GM19099 (cell line): ENCODE data around the gene PJA2.

ENCODE experiments used
- POLR2A ChIP-seq: IDR thresholded peaks from 3 replicates; pipeline ENCODE4 v1.6.1; 2011; ENCODE audit warnings: low read depth; ENCODE audit not compliant: insufficient read length; ENCODE audit errors: extremely low read depth

The PJA2 gene

DNA sequence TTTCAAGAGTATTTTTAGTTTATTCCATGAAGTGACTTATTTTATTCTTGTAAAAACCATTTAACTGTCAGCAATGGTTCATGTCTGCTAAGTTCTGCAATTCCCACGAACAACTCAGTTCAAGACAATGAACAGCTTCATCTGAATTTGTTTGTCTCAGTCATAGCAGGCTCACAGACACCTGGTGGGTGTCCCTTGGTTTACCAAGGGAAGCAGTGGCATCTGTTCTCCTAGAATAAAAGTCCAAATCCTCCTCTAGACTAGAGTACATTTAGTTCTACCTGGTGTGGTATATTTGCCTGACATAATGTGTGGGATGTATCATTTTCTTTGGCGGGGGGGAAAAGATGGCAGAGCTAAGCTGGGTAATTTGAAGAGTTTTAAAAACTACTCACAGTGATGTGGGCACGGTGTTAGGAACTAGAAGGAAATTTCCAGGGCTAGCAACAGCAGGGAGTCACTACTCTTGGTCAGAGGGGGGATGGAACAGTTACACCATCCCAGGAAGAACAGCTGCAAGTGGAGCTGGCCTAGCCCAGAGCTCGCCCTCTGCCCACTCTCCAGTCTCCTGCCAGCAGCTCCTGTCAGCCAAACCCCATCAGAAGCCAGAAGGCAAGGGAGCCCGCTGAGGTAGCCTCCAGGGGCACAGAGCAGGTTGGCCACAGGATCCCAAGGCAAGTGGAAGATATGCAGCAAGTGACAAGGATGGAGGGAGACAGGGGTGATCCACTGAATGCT is 100.3 kb downstream of the PJA2 start:
- TF ChIP-seq POLR2A, result no peak

DNA sequence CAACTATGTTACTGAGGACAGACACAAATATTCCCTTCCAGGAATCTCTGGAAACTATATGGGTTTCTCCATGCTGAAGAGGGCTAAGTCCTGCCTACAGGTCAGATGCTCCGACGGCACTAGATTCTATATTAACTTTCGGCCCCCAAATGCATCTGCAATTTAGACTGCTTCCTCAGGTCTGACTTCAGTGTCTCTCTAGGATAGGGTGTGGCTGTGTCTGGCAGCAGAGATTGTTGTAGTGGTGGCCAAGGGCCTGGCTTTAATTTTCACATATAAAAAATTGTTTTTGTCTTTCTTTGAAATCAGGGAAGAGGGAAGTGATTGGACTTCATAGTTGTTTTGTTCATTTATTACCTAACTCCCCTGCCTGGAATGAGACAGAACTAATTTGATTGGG is 101.8 kb downstream of the PJA2 start:
- TF ChIP-seq POLR2A, result no peak

DNA sequence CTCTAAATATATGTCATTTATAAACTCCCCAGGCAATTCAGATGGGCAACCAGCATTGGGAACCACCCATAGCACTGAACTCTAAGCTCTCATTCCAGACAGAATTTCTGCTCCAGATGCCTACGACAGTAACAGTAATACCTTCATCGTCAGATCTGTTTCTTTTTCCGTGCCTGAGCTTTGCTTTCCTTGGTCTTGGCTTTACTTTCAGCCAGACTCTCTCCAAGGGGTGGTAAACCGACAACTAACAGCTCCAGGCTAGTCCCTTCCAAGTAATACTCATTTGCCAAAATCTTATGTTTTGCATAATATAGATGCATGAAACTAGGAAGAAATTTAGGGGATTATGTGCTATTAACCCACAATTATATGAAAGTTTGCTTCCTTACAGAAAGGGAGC is 102.3 kb downstream of the PJA2 start:
- TF ChIP-seq POLR2A, result no peak

DNA sequence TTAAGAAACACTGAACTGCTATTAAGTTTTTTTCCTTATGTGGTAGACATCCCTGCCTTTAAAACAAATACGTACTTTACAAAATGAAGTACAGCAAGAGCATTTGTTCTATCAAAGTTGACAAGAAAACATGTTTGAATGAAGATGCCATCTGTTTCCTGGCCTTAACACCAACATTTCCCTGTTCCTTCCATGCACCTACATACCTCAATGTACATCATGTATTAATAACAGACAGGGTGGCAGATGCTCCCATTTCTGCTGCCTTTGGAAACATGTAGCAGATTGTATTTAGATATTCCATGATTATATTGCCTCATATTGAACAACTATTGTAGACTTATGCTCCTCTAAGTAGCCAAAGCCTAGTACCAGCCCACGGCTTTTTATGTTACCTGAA is 104.4 kb downstream of the PJA2 start:
- TF ChIP-seq POLR2A, result no peak

DNA sequence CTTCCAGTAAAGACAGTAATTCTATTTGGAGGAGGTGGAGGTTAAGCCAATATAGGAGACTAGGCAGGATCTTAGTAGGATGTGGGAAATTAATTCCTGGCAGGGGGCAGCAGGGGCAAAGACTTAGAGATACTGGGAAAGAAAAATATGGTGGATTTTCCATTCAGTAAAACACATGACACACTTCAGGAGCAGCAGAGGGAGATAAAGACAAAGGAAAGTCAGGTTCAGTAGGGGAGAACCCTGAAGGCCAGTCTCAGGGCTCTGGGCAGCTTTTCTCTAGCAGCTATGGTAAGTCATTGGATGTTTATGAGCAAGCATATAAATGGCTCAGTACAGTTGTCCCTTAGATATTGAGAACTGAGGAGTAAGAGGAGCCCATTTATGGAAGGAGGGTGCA is 105.5 kb downstream of the PJA2 start:
- no peak for TF ChIP-seq POLR2A

DNA sequence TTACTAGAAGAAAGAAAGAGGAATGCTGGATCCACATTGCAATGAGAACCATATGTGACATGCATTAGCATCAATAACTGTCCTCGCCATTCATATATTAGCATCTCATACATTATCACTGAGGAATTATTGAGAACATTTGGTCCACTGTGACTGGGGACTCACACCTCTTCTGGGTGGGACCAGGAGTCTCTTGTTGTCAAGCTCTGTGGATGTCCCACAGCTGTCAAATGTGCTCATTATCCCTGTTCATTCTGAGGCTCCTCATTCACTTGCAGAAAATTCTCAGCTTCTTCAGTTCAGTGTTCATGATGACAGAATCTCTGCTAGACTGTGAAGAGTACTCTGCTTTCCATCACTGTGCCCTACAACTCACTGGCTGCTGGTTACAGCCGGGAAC is 109.4 kb downstream of the PJA2 start:
- no peak for TF ChIP-seq POLR2A

DNA sequence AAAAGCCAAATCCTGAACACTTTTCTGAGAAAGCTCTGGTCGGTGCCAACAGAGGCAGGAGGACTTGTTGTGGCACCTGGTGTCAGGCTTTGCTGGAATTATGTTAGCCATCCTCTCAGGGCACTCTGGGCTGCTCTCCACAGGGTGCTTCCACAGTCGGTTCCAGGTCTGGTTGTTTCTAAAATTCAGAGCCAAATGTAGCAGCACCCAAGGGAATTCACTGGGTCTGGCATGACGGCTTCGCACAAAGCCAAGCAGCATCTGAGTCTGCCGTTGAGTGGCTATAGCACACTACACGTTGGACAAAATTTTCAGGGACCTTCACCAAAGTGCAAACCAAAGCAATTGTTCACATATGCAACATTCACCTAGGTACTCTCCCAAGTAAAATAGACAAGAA is 110.2 kb downstream of the PJA2 start:
- no peak for TF ChIP-seq POLR2A

DNA sequence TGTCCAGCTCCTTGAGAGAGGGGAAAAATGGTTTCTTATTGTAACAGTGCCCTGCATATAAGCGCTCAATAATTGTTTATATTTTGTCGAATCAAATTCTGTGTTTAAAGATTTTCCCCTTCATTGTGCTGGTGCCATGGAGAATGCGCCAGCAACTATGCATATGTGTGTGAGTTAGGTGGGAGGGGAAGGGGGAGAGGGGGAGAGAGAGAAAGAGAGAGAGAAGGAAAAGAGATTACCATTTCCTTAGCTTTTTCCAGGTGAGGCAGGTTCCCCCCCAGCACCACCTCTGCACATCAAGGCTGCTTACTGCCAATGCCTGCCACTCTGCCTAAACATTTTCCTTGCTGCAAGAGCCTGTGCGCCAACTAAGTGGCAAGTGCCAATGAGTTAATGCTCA is 111.0 kb downstream of the PJA2 start:
- TF ChIP-seq POLR2A, result no peak

DNA sequence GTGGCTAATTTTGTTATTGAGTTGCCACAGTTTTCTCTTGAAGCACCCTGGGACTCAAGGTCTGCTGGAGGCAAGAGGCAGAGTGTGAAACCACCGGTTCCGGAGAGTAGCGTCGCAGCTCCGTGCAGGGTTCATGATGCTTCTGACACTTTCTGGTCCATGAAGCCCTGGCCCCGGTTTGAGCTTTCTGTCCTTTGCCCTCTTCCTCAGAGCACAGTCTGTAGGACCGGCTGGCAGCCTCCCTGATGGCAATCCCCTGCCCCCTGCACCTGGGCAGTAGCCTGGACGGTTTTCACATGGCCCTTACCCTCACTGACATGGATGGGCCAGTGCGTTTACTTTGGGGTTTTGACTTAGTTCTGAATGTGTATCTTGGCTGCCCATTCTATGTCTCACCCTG is 111.9 kb downstream of the PJA2 start:
- no peak for TF ChIP-seq POLR2A

DNA sequence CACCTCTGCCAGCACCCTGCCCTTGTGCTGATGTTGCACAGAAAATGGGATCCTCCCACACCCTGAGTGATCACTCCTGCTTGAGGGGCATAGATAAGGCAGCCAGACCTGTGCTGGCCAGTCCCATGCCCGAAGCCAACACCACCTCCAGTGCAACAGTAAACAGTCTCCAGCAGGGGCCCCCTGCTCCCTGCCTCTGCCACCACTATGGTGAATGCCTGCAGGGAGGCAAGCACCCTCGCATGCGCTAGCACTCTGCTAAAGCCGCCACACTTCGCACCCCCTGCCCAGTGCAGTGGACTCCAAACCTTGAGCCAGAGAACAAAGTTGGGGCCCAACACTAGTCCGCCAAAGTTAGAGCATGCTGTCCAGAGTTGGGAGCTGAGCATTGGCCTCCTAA is 118.7 kb downstream of the PJA2 start:
- no peak for TF ChIP-seq POLR2A

DNA sequence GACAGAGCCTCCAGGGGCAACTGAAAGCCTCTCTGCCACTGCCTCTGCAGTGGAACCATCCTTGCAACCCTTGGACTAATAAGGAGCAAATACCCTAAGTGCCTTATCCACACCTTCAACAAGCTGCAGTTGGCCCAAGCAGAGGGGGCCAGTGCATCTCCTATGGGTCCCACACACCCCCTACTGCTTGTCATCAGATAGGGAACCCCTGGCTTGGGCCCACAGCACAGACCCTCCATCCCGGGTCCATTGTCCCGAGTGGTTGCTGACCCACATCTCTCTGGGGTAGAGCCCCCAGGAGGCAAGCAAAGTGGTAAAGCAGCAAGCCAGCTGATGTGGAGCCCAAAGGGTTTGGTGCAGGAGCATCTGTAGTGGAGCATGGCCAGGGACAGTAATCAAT is 119.5 kb downstream of the PJA2 start:
- no peak for TF ChIP-seq POLR2A
